Mucosa of descending colon (tissue), 3 donors: Measurements from ENCODE around the gene FRMD4A. TPM values are rescaled to one million over a fixed set of nuclear protein-coding genes. Genes with fewer than 3 reads are reported as not detected.
"Not testable (repeated sequence)": the region's sequence is repeated elsewhere in the genome, so short reads cannot be mapped to it uniquely, and the experiment has no call there.

Experiments used
- ATAC-seq: fragments of 200-7000 bp; cut with Tn5 transposase; one replicate; pipeline ENCODE4 v1.9.1; 2020; ENCODE audit warnings: mild to moderate bottlenecking, moderate library complexity
- DNase-seq, 3 donors: peaks; one replicate each; pipeline ENCODE4 v3.0.0-alpha.2; 2020
- H3K36me3 ChIP-seq: fragments of 200-600 bp; one replicate; pipeline ENCODE4 v1.8.0; 2021; ENCODE audit warnings: low read depth, mild to moderate bottlenecking
- H3K4me1 ChIP-seq: fragments of 200-600 bp; one replicate; pipeline ENCODE4 v1.8.0; 2021; ENCODE audit warnings: low read depth, mild to moderate bottlenecking
- H3K4me3 ChIP-seq: fragments of 200-600 bp; one replicate; pipeline ENCODE4 v1.8.0; 2021; ENCODE audit warnings: mild to moderate bottlenecking
- H3K9me3 ChIP-seq: fragments of 200-600 bp; one replicate; pipeline ENCODE4 v1.8.0; 2021; ENCODE audit warnings: mild to moderate bottlenecking
- intact Hi-C, 2 donors: fragments of 100-400 bp; cut with DNase I in 1 of 2; cut with micrococcal nuclease in 1 of 2; formaldehyde crosslinking; loops; one replicate each; pipeline versions ENCODE4 v1.11.0 to v1.11.1; 2022; cut with DNase I, micrococcal nuclease
- total RNA-seq, 3 donors: library from RNA; stranded (reverse); fragmentation: NEBNext Ultra II Directional in 2 of 3; extraction: Animal tissue kit (Norgen Biotek cat#: 25700) in 2 of 3; gene quantifications; one replicate each; pipeline versions ENCODE4 v1.2.1 to v1.2.4, GENCODE V29; 2021 to 2023
- TF ChIP-seq, protein P1 (sequence below): fragments of 200-600 bp; IDR thresholded peaks from one replicate; pipeline ENCODE4 v1.8.0; 2022; ENCODE audit warnings: antibody characterized with exemption, mild to moderate bottlenecking
- donor health status: DM: no; HTN: no; CAD: no; lungs with moderate emphysema.
- donor health status: DM: no; HTN: no; CAD: no.
- donor health status: DM: no; HTN: yes; CAD: no.

FRMD4A gene
- total RNA-seq, 3 donors from 2014 or later, result 9.8 to 40.6 (median 17.2) TPM

DNA sequence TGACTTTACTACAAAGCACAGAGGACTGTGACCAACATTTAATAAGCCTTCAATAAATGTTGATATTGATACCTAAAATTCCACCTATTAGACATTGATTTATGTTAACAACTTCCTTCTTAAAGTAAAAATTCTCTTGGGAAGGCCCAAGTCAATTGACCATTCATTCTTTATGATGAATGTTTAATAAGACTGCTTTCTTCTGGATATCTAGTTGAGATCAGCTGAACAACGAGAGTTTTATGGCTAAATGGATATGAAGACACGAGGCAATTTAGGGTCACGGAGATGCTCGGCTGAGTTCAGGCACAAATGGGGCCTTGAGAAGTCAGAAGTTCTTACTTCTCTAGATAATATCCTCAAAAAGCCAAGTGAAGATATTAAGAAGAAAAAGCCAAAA, 258.8 kb downstream of the FRMD4A start:
- no peaks in the 10 kb centered on the region for H3K9me3 ChIP-seq
- H3K4me3 ChIP-seq, result no peak overlapping the region
- H3K4me1 ChIP-seq, result no peaks in the 10 kb centered on the region
- TF ChIP-seq, protein P1, sequence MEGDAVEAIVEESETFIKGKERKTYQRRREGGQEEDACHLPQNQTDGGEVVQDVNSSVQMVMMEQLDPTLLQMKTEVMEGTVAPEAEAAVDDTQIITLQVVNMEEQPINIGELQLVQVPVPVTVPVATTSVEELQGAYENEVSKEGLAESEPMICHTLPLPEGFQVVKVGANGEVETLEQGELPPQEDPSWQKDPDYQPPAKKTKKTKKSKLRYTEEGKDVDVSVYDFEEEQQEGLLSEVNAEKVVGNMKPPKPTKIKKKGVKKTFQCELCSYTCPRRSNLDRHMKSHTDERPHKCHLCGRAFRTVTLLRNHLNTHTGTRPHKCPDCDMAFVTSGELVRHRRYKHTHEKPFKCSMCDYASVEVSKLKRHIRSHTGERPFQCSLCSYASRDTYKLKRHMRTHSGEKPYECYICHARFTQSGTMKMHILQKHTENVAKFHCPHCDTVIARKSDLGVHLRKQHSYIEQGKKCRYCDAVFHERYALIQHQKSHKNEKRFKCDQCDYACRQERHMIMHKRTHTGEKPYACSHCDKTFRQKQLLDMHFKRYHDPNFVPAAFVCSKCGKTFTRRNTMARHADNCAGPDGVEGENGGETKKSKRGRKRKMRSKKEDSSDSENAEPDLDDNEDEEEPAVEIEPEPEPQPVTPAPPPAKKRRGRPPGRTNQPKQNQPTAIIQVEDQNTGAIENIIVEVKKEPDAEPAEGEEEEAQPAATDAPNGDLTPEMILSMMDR, result no peak
- no peaks in the 10 kb centered on the region for H3K36me3 ChIP-seq
- DNase-seq (no peak), ATAC-seq (no peak)
- intact Hi-C loops, result no loop called here

DNA sequence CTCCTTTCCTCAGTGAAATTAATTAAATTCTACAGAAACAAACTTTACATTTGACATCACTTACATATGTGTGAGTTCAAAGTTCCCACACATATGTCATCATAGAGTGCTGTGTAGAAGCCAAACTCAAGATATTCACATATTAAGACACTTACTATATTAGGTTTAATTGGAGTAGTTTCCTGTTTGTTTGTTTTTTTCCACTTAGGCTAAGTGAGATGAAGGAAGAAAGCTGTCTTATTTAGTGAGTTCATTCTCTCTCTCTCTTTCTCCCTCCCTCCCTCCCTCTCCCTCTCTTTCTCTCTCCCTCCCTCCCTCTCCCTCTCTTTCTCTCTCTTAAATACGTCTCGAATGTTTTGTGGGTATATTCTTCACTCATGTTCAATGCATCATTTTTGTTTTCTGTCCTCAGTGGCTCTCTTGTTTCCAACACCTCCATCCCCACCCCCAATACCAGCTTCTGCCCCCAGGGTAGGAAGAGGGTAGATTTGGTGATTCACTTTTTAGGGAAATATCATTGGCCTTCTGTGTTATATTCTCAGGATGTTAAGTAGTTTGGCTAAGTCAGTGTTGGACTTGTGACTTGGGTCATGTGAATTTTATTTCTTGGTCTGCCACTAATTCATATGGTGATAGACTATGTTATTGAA, 262.0 kb downstream of the FRMD4A start:
- no peaks in the 10 kb centered on the region for H3K9me3 ChIP-seq
- no peak overlapping the region for H3K4me3 ChIP-seq
- H3K4me1 ChIP-seq, result no peaks in the 10 kb centered on the region
- TF ChIP-seq, protein P1, result no peak
- DNase-seq (no peak), ATAC-seq (no peak)
- intact Hi-C loops, result no loop called here
- H3K36me3 ChIP-seq, result no peaks in the 10 kb centered on the region

DNA sequence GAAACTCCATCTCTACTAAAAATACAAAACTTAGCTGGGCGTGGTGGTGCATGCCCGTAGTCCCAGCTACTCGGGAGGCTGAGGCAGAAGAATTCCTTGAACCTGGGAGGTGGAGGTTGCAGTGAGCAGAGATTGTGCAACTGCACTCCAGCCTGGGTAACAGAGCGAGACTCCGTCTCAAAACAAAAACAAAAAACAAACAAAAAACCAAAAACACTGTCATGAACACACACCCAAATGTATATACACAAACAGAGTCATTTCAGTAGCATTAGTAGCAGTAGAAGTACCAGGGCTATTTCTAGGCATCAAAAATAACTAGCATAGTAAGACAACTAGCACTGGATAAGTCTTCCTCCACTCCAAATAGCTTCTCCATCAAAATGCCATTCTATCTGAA, 263.1 kb downstream of the FRMD4A start:
- H3K36me3 ChIP-seq, H3K4me1 ChIP-seq, DNase-seq, H3K9me3 ChIP-seq, intact Hi-C loops, H3K4me3 ChIP-seq, ATAC-seq: not testable (repeated sequence)

DNA sequence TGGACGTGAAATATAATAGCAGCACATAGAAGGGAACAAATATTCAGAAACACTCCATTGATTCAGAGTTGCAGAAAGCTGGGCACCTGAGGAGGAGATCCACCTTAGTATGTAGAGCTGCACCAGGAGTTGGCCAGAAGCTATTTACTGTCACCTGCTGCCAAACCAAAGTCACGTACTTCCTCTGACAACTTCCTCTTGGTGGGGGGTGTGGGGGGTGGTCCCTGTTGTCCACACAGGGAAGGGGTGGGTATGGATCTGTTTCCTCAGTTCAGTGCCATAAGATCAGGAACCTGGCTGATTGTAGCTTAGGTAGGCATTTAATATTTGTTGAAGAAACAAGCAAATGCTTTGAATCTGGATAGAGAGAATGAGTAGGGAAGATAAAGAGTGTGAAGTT, 264.6 kb downstream of the FRMD4A start:
- no peak overlapping the region for H3K4me3 ChIP-seq
- DNase-seq, result no peak
- H3K4me1 ChIP-seq, result no peaks in the 10 kb centered on the region
- no peak for ATAC-seq
- TF ChIP-seq, protein P1, result no peak
- intact Hi-C loops, result no loop called here
- H3K9me3 ChIP-seq, result no peaks in the 10 kb centered on the region
- no peaks in the 10 kb centered on the region for H3K36me3 ChIP-seq

DNA sequence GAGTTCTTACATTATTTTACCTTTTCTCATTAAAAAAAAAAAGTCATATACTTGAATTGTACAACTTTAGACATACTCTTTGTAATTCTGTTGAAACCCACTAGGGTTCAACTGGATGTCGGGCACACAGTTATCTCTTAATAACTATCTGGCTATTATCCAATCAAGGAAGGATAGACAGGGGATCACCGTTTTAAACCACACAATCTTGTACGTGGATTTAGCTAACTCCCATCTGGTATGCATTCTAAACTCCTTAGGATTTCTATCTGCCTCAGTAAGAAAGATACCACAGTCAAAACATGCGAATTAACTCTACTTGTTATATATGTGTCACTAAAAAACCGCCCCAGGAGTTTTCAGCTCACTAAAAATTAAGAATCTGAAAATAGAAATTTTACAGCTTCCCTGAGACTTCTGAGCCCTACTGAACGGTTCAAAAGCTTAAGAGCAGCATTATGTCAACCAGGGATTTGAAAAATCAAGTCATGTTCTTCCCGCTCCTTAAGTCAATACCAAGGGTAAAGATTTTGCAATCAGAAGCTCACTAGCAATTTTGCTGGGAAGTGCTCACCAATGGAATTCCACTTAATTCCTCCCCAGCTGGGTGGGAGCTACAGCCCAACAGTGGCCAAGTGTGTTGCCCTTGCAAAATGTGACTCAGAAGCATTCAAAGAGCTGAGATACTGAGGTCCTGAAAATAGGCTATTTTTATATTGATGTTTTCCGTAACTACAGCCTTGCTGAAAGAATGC, 267.0 kb downstream of the FRMD4A start:
- TF ChIP-seq, protein P1, result no peak
- DNase-seq, result no peak
- no peaks in the 10 kb centered on the region for H3K4me1 ChIP-seq
- intact Hi-C loops, result no loop called here
- ATAC-seq, result peak; percentile 38
- H3K9me3 ChIP-seq, result no peaks in the 10 kb centered on the region
- no peak overlapping the region for H3K4me3 ChIP-seq
- no peaks in the 10 kb centered on the region for H3K36me3 ChIP-seq

DNA sequence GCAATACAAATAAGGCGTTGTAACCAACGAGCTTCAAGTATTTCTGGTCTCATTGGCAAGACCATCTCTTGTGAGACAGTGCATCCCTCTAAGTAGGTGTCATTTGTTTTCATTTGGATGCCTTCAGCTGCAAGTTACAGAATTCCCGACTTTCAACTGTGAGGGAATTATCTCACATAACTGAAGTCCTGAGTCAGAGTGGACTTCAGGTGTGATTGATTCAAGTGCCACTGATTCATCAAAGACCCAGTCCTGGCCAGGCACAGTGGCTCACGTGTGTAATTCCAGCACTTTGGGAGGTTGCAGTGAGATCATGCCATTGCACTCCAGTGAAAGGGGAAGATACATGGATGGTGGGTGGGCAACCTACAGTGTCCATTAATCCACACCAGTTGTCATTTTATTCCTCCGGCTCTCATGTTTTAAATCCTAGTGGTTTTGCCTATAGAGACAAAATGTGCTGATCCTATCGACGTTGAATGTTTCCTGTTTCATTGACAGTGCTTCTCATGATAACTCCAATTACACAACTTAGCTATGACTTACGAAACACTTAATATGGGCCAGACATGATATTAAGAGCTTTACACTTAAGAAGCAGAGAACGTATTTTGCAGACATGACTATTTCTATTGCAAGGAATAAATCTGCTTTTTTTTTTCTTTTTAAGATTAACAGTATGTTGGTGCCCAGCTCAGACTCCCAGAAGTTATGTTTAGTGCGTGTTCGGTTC, 268.0 kb downstream of the FRMD4A start:
- DNase-seq, result no peak
- no peaks in the 10 kb centered on the region for H3K36me3 ChIP-seq
- TF ChIP-seq, protein P1, result no peak
- no peaks in the 10 kb centered on the region for H3K9me3 ChIP-seq
- ATAC-seq, result no peak
- intact Hi-C loops, result no loop called here
- no peak overlapping the region for H3K4me3 ChIP-seq
- H3K4me1 ChIP-seq, result no peaks in the 10 kb centered on the region
